Body of pancreas (tissue), 4 donors: ENCODE data around the gene CYP4F2.

Experiments
- CTCF ChIP-seq, 7 experiments: fragments of 450-650 bp in 4 of 7; fragments of 200-600 bp in 3 of 7; sonication (generic) in 3 of 7; IDR thresholded peaks; one replicate each; pipeline ENCODE4 v1.5.1; 2016 to 2019; ENCODE audit warnings: antibody characterized with exemption in 7 of 7
- POLR2A ChIP-seq, 3 donors: fragments of 450-650 bp; IDR thresholded peaks; one replicate each; pipeline ENCODE4 v1.6.1; 2016; ENCODE audit warnings: antibody characterized with exemption in 3 of 3, mild to moderate bottlenecking in 2 of 3

GRCh38 chr19:15892012-15892411 is 5.9 kb downstream of the CYP4F2 start:
- no peak for TF ChIP-seq CTCF (IDR thresholded peaks at IDR 0.05)
- TF ChIP-seq POLR2A (IDR thresholded peaks at IDR 0.05): no peak
